ENCODE measurements around the gene COPE.
"Not testable (repeated sequence)": the region's sequence is repeated elsewhere in the genome, so short reads cannot be mapped to it uniquely, and the experiment has no call there.

- TF ChIP-seq MAFK, FOS (IDR thresholded peaks at IDR 0.05; ENCODE audit: low read depth, low read length): not testable (repeated sequence)
- TF ChIP-seq, protein P1, sequence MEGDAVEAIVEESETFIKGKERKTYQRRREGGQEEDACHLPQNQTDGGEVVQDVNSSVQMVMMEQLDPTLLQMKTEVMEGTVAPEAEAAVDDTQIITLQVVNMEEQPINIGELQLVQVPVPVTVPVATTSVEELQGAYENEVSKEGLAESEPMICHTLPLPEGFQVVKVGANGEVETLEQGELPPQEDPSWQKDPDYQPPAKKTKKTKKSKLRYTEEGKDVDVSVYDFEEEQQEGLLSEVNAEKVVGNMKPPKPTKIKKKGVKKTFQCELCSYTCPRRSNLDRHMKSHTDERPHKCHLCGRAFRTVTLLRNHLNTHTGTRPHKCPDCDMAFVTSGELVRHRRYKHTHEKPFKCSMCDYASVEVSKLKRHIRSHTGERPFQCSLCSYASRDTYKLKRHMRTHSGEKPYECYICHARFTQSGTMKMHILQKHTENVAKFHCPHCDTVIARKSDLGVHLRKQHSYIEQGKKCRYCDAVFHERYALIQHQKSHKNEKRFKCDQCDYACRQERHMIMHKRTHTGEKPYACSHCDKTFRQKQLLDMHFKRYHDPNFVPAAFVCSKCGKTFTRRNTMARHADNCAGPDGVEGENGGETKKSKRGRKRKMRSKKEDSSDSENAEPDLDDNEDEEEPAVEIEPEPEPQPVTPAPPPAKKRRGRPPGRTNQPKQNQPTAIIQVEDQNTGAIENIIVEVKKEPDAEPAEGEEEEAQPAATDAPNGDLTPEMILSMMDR (conservative IDR thresholded peaks at IDR 0.05; ENCODE audit: low read depth, low read length) = not testable (repeated sequence)
Observed at GRCh38 chr19:18917593-18917992, 1.6 kb downstream of the COPE start.
